Common myeloid progenitor, CD34-positive (primary cell): ENCODE data around the gene POLR2C.
"Not testable (repeated sequence)": the region's sequence is repeated elsewhere in the genome, so short reads cannot be mapped to it uniquely, and the experiment has no call there.

Source experiments
- CTCF ChIA-PET: fragments of 350-600 bp; sonication (Branson Sonifier 250); formaldehyde crosslinking; loops from one replicate; lab custom pipeline; 2021; ENCODE audit warnings: antibody characterized with exemption; lab: Charles Lee
- POLR2A ChIA-PET: fragments of 350-600 bp; sonication (Branson Sonifier 250); formaldehyde crosslinking; loops from one replicate; lab custom pipeline; 2021; ENCODE audit warnings: antibody characterized with exemption; lab: Charles Lee
- DNase-seq, 3 donors: peaks; one replicate each; pipeline versions ENCODE4 v3.0.0 to v3.0.0-alpha.2; 2013
- H3K27ac ChIP-seq, 2 experiments: 1 replicate in 1 of 2; 2 replicates in 1 of 2; pipeline ENCODE4 v1.7.0; 2013; ENCODE audit warnings: inconsistent platforms in 2 of 2, low read length in 2 of 2, mild to moderate bottlenecking in 2 of 2, low read depth in 1 of 2, moderate library complexity in 1 of 2; ENCODE audit not compliant: severe bottlenecking in 2 of 2, insufficient read depth in 1 of 2, poor library complexity in 1 of 2
- H3K27me3 ChIP-seq, 5 experiments: replicated peaks in 2 of 5; 1 replicate in 3 of 5; 2 replicates in 2 of 5; pipeline versions ENCODE4 v1.6.1 to v1.7.0; 2013; ENCODE audit warnings: low read length in 4 of 5, mild to moderate bottlenecking in 2 of 5, moderate library complexity in 2 of 5, inconsistent platforms in 1 of 5; ENCODE audit not compliant: insufficient read depth in 5 of 5, control insufficient read depth in 4 of 5
- H3K36me3 ChIP-seq, 4 experiments: 1 replicate in 2 of 4; 2 replicates in 2 of 4; pipeline versions ENCODE4 v1.6.1 to v1.7.0; 2013; ENCODE audit warnings: low read length in 3 of 4, control low read depth in 1 of 4, mild to moderate bottlenecking in 1 of 4; ENCODE audit not compliant: control insufficient read depth in 4 of 4, insufficient read depth in 4 of 4
- H3K4me1 ChIP-seq, 4 experiments: 1 replicate in 3 of 4; 2 replicates in 1 of 4; pipeline versions ENCODE4 v1.6.1 to v1.7.1; 2013; ENCODE audit warnings: low read length in 3 of 4, mild to moderate bottlenecking in 3 of 4, control low read depth in 1 of 4, inconsistent platforms in 1 of 4, moderate library complexity in 1 of 4; ENCODE audit not compliant: control insufficient read depth in 4 of 4, insufficient read depth in 4 of 4; ENCODE audit errors: control extremely low read depth in 1 of 4
- H3K4me3 ChIP-seq, 7 experiments: 1 replicate in 4 of 7; 2 replicates in 3 of 7; pipeline versions ENCODE4 v1.5.1 to v1.7.0; 2013; ENCODE audit warnings: mild to moderate bottlenecking in 7 of 7, low read length in 6 of 7, moderate library complexity in 6 of 7, inconsistent platforms in 2 of 7, low read depth in 2 of 7, control low read depth in 1 of 7; ENCODE audit not compliant: insufficient read depth in 4 of 7, control insufficient read depth in 1 of 7; ENCODE audit errors: extremely low read depth in 1 of 7
- H3K9me3 ChIP-seq, 5 experiments: 1 replicate in 4 of 5; 2 replicates in 1 of 5; pipeline versions ENCODE4 v1.6.1 to v1.7.1; 2013; ENCODE audit warnings: low read length in 4 of 5, mild to moderate bottlenecking in 2 of 5, inconsistent platforms in 1 of 5, low read depth in 1 of 5, moderate library complexity in 1 of 5; ENCODE audit not compliant: control insufficient read depth in 4 of 5, insufficient read depth in 2 of 5; ENCODE audit errors: control extremely low read depth in 1 of 5
- WGBS: methylation state at CpG from one replicate; pipeline ENCODE4 v1.1.5; 2013; ENCODE audit not compliant: insufficient coverage; 5-methylcytosine and 5-hydroxymethylcytosine counted together

The POLR2C gene

GRCh38 chr16:57432989-57433388 is 29.5 kb upstream of the POLR2C start:
- H3K27me3 ChIP-seq = no peaks in the 10 kb centered on the region
- CTCF ChIA-PET = interaction anchor here (0.7 to 2.4 kb wide), 6 partner anchors 9 to 22 kb away, joined by 3 to 10 read pairs (median 4); partner anchors contain the start of genes CIAPIN1 and COQ9
- DNase-seq = no peak
- POLR2A ChIA-PET = no interaction called here
- H3K4me3 ChIP-seq = no peak overlapping the region
- no peaks in the 10 kb centered on the region for H3K9me3 ChIP-seq
- no peak overlapping the region for H3K27ac ChIP-seq
- H3K4me1 ChIP-seq = no peaks in the 10 kb centered on the region
- WGBS = 100% methylated on average over 3 of the region's 3 CpGs
- peaks cover 30 to 89% (median 66%) of the 10 kb centered on the region in 4 experiments for H3K36me3 ChIP-seq

GRCh38 chr16:57434003-57434402 is 28.5 kb upstream of the POLR2C start:
- no peak overlapping the region for H3K27ac ChIP-seq
- H3K9me3 ChIP-seq = no peaks in the 10 kb centered on the region
- no CpG with 5 or more reads among the region's 2 CpGs for WGBS
- no peak overlapping the region for H3K4me3 ChIP-seq
- H3K27me3 ChIP-seq = no peaks in the 10 kb centered on the region
- peaks cover 31 to 89% (median 66%) of the 10 kb centered on the region in 4 experiments for H3K36me3 ChIP-seq
- no peak for DNase-seq
- POLR2A ChIA-PET = interaction anchor here (0.6 kb wide), 1 partner anchor 28 kb away, joined by 3 read pairs; no protein-coding TSS in a partner anchor
- CTCF ChIA-PET = interaction anchor here (1.0 to 2.4 kb wide), 4 partner anchors 12 to 23 kb away, joined by 3 to 10 read pairs (median 4); partner anchors contain the start of genes CIAPIN1 and COQ9
- H3K4me1 ChIP-seq = no peaks in the 10 kb centered on the region

DNA sequence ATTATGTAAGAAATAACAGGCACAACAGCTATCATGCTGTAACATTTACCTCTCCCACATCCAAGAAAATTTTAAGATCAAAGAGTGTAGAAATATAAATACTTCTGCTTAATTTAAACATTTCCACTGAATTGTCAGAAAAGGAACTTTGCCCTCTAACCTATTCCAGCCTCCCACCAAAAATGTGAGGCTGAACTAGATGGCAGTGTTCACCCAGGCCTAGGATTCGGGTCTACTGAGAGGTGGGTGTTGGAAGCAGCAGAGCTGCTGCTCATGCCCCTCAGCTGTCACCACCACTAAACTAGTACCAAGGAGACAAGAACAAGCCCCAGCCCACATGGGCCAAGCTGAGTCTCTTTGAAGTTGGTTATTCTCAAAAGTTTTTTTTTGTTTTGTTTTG is 26.6 kb upstream of the POLR2C start:
- no peaks in the 10 kb centered on the region for H3K4me1 ChIP-seq
- H3K36me3 ChIP-seq = peaks cover 25 to 90% (median 62%) of the 10 kb centered on the region in 4 experiments
- DNase-seq = no peak
- ChIA-PET CTCF (interaction anchor here (1.4 to 2.0 kb wide), 2 partner anchors 19 to 84 kb away, joined by 6 to 7 read pairs; no protein-coding TSS in a partner anchor), POLR2A (no interaction called here)
- H3K27ac ChIP-seq = no peak overlapping the region
- WGBS = 100% methylated on average over 1 of the region's 1 CpG
- H3K9me3 ChIP-seq = peaks cover under 1 to 10% (median 4%) of the 10 kb centered on the region in 5 experiments
- H3K27me3 ChIP-seq = no peaks in the 10 kb centered on the region
- no peak overlapping the region for H3K4me3 ChIP-seq

DNA sequence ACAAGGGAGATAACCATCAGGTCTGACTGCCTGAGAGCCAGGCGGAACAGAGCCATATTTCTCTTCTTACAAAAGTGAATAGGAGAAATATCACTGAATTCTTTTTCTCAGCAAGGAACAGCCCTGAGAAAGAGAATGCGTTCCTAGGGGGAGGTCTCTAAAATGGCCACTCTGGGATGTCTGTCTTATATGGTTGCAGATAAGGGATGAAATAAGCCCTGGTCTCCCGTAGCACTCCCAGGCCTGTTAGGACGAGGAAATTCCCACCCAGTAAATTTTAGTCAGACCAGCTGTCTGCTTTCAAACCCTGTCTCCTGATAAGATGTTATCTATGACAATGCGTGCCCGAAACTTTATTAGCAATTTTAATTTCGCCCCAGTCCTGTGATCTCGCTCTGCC is 22.5 kb upstream of the POLR2C start:
- POLR2A ChIA-PET, H3K4me3 ChIP-seq, H3K4me1 ChIP-seq, H3K27me3 ChIP-seq, H3K27ac ChIP-seq: not testable (repeated sequence)
- WGBS = 100% methylated on average over 7 of the region's 8 CpGs
- CTCF ChIA-PET = interaction anchor here (1.2 to 1.8 kb wide), 2 partner anchors 22 to 77 kb away, joined by 3 to 8 read pairs; partner anchors contain the start of gene POLR2C
- peaks cover 5 to 55% (median 32%) of the 10 kb centered on the region in 4 experiments for H3K36me3 ChIP-seq
- H3K9me3 ChIP-seq = peaks cover 3 to 12% (median 11%) of the 10 kb centered on the region in 5 experiments
- DNase-seq = peak in 2 of 3 donors; percentile 8 to 28

GRCh38 chr16:57440551-57440950 is 21.9 kb upstream of the POLR2C start:
- H3K27ac ChIP-seq, H3K4me3 ChIP-seq, H3K27me3 ChIP-seq, DNase-seq, POLR2A ChIA-PET, H3K4me1 ChIP-seq: not testable (repeated sequence)
- CTCF ChIA-PET = interaction anchor here (0.6 kb wide), 1 partner anchor 138 kb away, joined by 3 read pairs; no protein-coding TSS in a partner anchor
- Histone ChIP-seq H3K36me3 (peaks cover 3 to 50% (median 29%) of the 10 kb centered on the region in 4 experiments), H3K9me3 (peaks cover 3 to 12% (median 11%) of the 10 kb centered on the region in 5 experiments)
- WGBS = 100% methylated on average over 2 of the region's 8 CpGs

GRCh38 chr16:57444711-57445110 is 17.8 kb upstream of the POLR2C start:
- Histone ChIP-seq H3K36me3 (peaks cover 0 to 16% (median 12%) of the 10 kb centered on the region in 4 experiments), H3K27ac (no peak overlapping the region), H3K4me3 (no peak overlapping the region), H3K9me3 (peaks cover 3 to 12% (median 11%) of the 10 kb centered on the region in 5 experiments), H3K4me1 (peaks cover 8 to 19% (median 18%) of the 10 kb centered on the region in 4 experiments), H3K27me3 (no peaks in the 10 kb centered on the region)
- no peak for DNase-seq
- ChIA-PET CTCF (interaction anchor here (0.9 to 3.9 kb wide), 5 partner anchors 13 to 144 kb away, joined by 3 to 16 read pairs (median 6); no protein-coding TSS in a partner anchor), POLR2A (no interaction called here)
- WGBS = 93% methylated on average over 3 of the region's 3 CpGs

- peaks cover 8 to 19% (median 18%) of the 10 kb centered on the region in 4 experiments for H3K4me1 ChIP-seq
- peaks cover 0 to 14% (median 7%) of the 10 kb centered on the region in 4 experiments for H3K36me3 ChIP-seq
- ChIA-PET CTCF (interaction anchor here (1.2 to 5.3 kb wide), 3 partner anchors 15 to 74 kb away, joined by 3 to 41 read pairs (median 16); partner anchors contain the start of gene POLR2C), POLR2A (no interaction called here)
- peaks cover 3 to 9% (median 5%) of the 10 kb centered on the region in 5 experiments for H3K9me3 ChIP-seq
- H3K27ac ChIP-seq = no peak overlapping the region
- no peaks in the 10 kb centered on the region for H3K27me3 ChIP-seq
- DNase-seq = no peak
- no peak overlapping the region for H3K4me3 ChIP-seq
- WGBS = no CpG with 5 or more reads among the region's 2 CpGs
These were observed 17.0 kb upstream of the POLR2C start for GRCh38 chr16:57445510-57445909.
